Upper lobe of left lung (tissue), 4 donors: ENCODE results near the gene SRP54.

Experiments used
- EP300 ChIP-seq, 4 donors: sonication (generic); formaldehyde crosslinking; IDR thresholded peaks; one replicate each; pipeline ENCODE4 v1.5.1; 2017; ENCODE audit warnings: antibody characterized with exemption in 4 of 4, control low read depth in 2 of 4
- POLR2A ChIP-seq, 4 donors: fragments of 450-650 bp; IDR thresholded peaks; one replicate each; pipeline ENCODE4 v1.5.1; 2016 to 2017; ENCODE audit warnings: antibody characterized with exemption in 4 of 4, mild to moderate bottlenecking in 2 of 4
- TF ChIP-seq, protein P1 (sequence below), 6 experiments: fragments of 450-650 bp in 4 of 6; fragments of 200-600 bp in 2 of 6; sonication (generic) in 2 of 6; IDR thresholded peaks; one replicate each; pipeline ENCODE4 v1.5.1; 2016 to 2019; ENCODE audit warnings: antibody characterized with exemption in 6 of 6

- TF ChIP-seq, protein P1, sequence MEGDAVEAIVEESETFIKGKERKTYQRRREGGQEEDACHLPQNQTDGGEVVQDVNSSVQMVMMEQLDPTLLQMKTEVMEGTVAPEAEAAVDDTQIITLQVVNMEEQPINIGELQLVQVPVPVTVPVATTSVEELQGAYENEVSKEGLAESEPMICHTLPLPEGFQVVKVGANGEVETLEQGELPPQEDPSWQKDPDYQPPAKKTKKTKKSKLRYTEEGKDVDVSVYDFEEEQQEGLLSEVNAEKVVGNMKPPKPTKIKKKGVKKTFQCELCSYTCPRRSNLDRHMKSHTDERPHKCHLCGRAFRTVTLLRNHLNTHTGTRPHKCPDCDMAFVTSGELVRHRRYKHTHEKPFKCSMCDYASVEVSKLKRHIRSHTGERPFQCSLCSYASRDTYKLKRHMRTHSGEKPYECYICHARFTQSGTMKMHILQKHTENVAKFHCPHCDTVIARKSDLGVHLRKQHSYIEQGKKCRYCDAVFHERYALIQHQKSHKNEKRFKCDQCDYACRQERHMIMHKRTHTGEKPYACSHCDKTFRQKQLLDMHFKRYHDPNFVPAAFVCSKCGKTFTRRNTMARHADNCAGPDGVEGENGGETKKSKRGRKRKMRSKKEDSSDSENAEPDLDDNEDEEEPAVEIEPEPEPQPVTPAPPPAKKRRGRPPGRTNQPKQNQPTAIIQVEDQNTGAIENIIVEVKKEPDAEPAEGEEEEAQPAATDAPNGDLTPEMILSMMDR (IDR thresholded peaks at IDR 0.05) = no peak
- TF ChIP-seq POLR2A (IDR thresholded peaks at IDR 0.05) (no peak), EP300 (IDR thresholded peaks at IDR 0.05) (no peak)
Observed at GRCh38 chr14:35068238-35069012, 85.6 kb downstream of the SRP54 start.
